GM12892 (cell line): ENCODE results near the gene RFT1.

Source experiments
- POLR2A ChIP-seq: IDR thresholded peaks from 2 replicates; pipeline ENCODE4 v1.6.1; 2011; ENCODE audit warnings: low read depth, low read length, control low read depth
- POLR2AphosphoS5 ChIP-seq: IDR thresholded peaks from 2 replicates; pipeline ENCODE4 v1.6.1; 2011; ENCODE audit warnings: low read depth, low read length, control low read depth
- TAF1 ChIP-seq: IDR thresholded peaks from 2 replicates; pipeline ENCODE4 v1.6.1; 2011; ENCODE audit warnings: low read depth, mild to moderate bottlenecking, control low read depth, low read length, borderline replicate concordance

GRCh38 chr3:53171064-53171418 is 40.8 kb upstream of the RFT1 start:
- TF ChIP-seq POLR2A (no peak), TAF1 (no peak), POLR2AphosphoS5 (no peak)
